Measurements from ENCODE around the gene TYW5.
A peak's percentile ranks its signal among the peaks of the same experiment; 100 is the strongest.

Gene TYW5, protein sequence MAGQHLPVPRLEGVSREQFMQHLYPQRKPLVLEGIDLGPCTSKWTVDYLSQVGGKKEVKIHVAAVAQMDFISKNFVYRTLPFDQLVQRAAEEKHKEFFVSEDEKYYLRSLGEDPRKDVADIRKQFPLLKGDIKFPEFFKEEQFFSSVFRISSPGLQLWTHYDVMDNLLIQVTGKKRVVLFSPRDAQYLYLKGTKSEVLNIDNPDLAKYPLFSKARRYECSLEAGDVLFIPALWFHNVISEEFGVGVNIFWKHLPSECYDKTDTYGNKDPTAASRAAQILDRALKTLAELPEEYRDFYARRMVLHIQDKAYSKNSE

DNA sequence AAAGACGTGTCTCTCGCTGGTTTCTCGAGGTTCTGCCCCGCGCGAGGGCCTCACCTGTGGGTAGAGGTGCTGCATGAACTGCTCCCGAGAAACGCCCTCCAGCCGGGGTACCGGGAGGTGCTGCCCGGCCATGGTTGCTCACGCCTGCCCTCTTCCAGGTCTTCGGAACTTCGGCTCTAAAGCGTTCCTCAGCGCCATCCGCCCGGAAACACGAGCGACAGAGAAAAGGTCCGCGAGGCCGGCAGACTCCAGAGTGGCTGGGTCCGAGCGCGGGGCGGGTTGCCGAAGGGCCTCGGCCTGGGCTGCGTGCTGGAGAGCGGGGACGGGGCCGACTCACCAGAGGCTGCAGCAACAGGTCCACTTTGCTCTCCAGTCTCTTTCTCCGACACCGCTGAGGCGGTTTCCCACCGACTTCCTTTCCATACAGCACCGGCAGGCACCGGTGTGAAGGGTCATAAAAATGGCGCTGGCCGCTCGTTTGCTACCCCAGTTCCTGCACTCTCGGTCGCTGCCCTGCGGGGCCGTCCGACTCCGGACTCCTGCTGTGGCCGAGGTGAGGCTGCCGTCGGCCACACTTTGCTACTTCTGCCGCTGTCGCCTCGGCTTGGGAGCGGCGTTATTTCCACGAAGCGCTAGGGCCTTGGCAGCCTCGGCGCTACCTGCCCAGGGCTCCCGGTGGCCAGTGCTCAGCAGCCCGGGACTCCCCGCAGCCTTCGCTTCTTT, at the start of gene TYW5, which contains the start of gene MAIP1:
Gene TYW5 (minus strand): TSS at position 153 of the 723 bp plus-strand sequence. CDS start 21 bp downstream, at position 132.
Gene MAIP1 (plus strand): TSS at position 244 of the 723 bp plus-strand sequence. CDS start 217 bp downstream, at position 461.
- peak; percentile 88 for DNase-seq (ENCODE audit: low read depth)

DNA sequence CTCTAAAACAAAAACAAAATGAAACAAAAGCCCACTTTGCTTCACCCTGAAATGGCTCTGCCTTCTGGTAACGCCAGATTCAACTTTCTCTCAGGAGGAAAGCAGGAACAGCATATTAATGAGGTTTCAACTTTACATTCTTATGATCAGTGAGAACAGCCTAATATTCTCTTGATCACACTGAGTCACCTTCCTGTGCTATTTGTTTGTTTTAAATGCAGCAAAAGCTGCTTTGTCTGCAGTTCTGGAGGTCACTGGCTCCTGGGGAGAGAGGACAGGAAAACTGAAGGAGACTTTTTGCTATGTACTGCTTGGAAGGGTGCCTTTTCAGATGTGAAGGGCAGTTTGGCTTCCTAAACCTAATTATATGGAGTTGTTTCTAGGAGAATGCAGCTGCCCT, 48.2 kb upstream of the TYW5 start:
- DNase-seq (ENCODE audit: low read depth): peak; percentile 49

DNA sequence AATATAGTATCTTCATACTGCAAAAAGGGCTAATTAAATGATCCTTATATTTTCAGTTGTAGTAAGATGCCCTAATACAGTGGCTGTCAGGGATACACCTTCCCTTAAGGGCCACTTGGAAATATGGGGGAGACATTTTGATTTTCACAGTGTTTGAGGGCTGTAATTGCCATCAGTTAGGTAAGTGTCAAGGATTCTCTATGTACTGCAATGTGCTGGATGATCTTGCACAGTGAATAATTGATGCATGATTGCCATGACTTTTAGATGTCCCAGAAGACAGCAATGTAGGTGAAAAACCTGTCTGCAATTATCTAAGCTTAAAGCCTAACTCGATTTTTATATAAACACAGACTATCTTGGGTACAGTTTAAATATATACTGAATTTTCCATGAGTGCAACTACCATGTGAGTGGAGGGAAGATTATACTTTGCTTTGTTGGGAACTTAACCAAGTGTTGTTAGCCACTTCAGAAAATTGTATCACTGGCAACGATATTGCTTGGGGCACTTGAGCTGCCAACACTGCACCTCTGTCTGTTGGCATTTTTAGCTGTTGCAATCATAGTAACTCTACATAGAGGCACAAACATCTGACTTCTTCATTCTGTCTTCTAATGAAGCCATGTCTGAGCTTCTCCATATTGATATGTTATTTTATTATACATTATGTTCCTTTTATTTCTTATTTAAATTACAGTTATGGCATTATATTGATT, 45.3 kb upstream of the TYW5 start:
- DNase-seq (ENCODE audit: low read depth): no peak

DNA sequence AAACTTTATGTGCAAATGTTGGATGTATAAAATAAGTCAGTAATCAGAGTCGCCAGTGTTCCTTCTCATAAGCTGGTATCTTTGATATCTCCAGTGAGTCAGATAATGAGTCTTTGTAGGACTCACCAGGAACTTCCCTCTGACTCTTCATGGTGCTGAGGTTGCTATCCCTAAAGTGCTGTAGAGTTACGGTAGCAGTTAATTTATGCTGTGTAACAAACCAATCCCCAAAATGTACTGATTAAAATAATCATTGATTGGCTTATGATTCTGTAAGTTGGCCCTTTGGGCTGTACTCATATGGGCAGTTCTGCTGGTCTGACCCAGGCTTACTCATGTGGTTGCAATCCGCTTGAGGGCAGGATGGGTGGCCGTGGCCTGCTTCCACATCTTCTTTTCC, 43.9 kb upstream of the TYW5 start:
- DNase-seq (ENCODE audit: low read depth): no peak

DNA sequence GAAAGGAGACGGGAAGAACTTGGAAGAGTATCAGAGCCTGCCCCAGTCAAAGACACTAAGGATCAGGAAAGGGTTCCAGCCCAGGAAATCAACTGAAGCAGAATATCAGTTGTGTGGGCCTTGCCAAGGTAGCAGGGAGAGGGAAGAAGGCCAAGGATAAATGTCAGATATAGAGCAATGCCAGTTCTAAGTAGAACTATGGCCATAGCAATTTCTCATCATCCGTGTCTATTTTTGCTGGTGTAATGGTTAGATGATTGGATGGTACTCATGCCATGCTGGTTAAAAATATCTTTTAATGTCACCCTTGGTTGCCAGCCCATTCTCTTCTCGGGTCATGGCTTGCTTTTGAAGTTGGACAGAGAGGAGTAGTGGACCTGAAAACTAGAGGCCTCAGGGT, 42.0 kb upstream of the TYW5 start:
- no peak for DNase-seq (ENCODE audit: low read depth)

DNA sequence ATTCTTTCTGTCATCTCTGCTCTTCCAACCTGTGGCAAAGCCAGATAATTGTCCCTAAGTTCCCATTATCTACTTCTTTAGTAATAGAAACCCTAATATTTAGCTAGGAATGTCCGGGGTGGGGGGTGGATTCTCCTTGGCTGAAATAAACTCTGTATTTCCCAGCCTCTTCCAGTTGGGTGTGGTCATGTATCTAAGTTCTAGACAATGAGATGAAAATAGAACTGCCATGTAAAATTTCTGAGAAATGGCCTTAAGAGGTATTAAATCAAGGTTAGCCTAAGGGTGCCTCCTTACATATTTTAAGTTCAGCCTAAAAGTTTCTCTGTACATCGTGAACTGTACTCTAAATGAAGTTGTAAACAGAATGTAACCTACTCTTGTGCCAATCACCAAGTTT, 39.6 kb upstream of the TYW5 start:
- no peak for DNase-seq (ENCODE audit: low read depth)

DNA sequence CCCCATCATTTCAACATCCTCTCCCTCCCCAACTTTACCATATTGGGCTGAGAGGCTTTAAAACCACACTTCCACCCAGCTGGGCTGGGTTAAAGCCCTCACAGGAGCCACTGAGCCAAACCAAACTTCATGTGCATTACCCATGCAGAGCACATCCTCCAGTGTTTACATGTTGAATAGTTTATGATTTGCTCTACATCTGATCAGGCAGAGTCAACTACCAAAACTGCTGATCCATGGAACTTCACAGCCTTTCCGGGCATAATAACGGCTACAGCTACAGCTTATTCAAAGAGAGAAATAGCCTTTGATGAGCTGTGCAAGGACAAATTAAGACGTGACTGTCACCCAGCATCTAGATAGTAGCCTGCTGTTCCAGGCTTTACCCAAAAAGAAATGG, 39.1 kb upstream of the TYW5 start:
- no peak for DNase-seq (ENCODE audit: low read depth)

DNA sequence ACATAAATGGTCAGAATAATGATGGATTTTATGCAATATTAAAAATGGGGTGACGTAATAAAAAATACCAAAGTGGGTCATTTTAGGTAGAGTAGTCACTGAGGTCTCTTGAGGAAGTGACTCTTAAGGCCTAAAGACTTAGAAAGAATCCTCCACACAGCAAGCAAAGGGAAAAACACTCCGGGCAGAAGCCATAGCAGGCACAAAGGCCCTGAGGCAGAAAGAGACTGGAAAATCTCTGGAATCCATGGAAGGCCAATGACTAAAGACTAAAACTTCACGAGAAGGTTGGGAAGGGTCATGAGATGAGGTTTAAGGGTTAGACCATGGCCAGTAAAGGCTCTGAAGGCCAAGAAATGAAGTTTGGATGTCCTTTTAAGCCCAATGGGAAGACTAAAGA, 37.0 kb upstream of the TYW5 start:
- no peak for DNase-seq (ENCODE audit: low read depth)

DNA sequence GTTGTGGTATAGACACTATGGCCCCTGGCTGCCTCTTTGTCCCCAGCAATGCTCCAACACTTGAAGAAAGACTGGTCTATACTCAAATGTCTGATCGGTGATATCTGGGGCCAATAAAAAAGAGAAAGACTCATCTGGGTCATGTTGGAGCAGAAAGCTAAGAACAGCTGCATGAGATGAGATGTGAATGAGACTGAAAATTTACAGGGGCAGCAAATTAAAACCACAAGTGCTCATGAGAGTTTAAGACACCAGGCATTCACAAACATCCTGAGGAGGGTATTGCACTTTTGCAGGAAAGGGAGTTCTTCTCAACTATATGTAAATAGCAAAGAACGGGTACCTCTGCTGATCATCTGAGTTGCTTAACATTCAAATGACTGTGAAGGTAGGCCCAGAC, 36.4 kb upstream of the TYW5 start:
- DNase-seq (ENCODE audit: low read depth): no peak

DNA sequence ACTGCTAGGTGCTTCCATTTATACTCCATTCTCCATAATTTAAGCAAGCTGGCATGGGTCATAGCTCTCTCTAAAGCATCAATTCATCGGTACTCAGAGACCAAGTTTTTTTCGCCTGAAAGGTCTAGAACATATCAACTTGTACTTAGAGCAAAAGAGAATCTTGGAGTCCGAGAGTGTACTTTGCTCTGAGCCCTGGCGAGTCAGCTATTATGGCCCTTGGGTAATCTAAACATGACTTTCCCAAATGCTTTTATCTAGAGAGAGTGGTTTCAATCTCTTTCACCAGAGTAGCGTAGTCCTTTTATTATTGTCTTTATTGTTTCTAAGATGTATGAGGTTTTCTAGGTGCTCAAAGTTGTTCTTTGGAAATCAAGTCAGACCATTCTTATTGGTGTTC, 34.5 kb upstream of the TYW5 start:
- DNase-seq (ENCODE audit: low read depth): no peak

DNA sequence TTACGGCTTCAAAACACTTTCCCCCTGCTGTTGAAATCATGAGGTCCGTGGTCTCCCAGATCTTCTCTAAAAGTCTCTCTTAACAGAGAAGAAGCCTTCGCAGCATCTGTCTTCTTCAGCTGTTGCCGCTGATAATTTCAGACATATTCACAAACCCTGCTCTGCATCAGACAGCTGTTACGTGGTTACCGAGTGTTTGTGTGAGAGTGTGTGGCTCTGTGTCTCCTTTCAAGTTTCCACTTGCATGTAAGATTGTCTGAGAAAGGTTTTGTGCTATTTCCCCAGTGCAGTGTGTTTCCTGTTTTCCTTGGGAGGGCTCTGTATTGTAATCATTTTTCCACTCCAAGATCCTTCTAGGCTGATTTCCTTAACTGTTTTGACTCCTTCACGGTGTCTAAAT, 32.9 kb upstream of the TYW5 start:
- DNase-seq (ENCODE audit: low read depth): peak; percentile 60

DNA sequence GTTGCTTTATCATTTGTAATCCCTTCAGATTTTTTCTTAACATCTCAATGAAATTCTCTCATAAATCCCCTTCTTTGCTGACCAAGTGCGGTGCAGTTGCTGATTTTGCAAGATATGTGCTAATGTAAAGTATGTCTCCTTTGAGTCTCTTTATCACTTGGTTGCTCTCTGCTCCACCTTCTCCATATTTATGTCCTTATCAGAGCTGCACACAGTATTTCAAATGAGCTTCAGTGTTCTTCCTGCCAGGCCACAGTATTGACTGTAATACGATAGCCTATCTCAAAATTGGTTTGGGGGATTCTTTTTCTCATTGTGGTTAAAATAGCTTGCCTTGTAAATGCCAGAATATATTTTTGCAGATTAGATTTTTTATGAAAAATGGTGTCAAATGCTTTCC, 32.3 kb upstream of the TYW5 start:
- peak; percentile 20 for DNase-seq (ENCODE audit: low read depth)

DNA sequence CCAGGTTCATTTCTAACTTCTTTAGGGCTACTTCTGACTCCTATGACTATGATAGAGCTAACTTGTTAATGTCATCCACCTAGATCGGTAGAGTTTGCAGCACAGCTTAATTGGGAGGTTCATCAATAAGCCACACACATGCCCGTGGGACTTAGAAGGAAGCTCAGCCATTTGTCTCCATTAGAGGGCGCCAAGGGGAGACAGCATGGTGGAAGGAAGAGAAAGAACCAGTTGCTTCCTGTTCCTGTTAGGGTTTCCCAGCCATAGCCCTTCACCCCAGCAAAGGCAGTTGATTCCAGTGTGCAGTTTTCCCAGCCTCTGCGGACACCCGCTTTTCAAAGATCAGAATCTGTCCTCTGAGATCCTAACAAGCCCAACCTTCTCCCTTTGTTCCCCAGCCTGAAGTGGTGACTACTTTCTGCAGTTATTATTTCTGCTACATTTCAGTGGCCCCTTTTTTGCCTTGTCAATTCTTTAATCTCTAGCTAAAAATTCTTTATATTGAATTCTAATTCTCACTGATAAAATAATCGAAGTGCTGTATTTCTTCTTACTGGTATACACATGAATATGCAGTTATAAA, 30.4 kb upstream of the TYW5 start:
- peak; percentile 81 for DNase-seq (ENCODE audit: low read depth)

DNA sequence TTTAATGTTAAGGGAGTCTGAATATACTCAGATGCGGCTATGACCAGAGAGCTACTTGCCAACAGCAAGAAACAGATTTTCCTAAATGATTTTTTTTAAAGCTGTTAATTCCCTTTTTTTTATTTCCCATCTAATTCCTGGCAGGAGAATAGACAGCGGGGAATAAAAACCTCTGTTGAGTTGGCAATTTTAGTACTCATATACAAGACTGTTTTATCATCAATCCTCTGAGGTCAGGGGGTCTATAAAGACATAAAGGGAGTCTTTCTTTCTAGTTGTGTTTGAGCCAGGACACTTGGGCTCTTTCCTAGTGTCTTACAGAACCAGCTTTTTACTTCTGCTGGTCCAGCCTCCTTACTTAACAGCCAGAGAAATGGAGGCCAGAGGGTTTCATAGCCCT, 29.5 kb upstream of the TYW5 start:
- DNase-seq (ENCODE audit: low read depth): no peak

DNA sequence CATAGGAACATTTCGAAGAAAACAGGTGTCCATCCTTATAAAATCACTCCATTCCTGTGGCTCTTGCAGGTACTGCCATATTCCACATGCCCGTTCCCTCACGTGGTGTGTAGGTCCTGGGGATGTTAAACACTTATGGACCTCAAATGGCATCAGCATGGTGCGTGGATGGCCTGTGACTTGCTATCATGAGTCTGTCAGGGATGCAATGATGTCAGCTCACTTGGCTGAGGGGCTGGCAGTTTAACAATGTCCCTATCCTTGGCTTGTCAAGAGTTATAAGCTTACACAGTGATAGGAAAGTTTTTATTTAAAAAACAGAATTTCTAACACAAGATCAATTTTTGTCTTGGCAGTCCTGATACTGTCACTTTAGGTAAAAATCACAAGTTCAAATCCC, 28.9 kb upstream of the TYW5 start:
- no peak for DNase-seq (ENCODE audit: low read depth)

DNA sequence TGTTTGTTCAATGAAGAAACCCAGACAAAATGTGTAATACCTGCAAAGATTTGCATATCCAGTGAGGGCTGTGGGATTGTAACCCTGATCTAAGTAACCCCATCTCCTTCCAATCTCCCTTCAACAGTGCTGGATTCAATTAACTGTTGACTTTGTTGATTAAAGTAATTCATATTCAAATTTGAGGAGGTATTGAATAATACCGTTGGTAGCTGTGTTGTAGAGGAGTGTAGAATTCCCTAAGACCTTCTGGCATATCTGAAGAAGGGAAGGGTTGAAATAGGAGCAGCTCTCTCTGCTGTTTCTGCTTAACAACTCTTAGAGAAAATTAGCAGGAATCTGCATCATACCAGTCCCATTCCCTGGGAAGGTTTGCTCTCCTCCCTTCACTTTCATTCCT, 28.2 kb upstream of the TYW5 start:
- no peak for DNase-seq (ENCODE audit: low read depth)

DNA sequence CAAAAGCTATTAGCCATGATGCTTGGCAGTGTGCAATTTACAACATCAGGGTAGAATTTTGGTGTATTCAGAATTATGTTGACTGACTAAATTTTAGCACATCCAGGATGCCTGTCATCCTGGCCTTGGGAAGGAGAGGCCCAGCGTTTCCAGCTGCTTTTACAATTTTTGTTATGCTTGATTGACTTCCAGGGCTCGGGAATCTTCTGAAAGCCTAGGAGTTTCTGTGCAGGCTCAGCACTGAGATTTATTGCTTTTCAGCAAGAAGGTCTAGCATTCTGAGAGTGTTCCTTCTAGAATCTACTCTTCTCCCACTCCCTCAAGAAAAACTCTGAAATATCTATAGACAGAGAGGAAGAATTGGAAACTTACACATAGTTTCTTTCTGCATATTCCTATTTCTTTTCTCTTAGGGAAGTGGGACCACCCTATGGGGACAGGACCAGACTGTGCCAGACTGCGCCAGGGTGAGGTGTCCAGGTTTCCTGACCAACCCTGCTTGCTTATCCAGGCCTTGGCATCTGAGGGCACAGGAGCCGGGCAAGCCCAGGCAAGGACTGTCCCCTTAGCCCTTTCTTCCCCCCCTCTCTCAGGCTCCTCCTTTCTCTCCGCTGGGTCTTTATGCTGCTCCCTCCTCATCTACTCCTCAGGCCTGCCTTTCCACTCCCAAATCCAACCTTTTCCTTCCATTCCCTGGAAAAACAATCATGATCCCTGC, 27.0 kb upstream of the TYW5 start:
- no peak for DNase-seq (ENCODE audit: low read depth)

DNA sequence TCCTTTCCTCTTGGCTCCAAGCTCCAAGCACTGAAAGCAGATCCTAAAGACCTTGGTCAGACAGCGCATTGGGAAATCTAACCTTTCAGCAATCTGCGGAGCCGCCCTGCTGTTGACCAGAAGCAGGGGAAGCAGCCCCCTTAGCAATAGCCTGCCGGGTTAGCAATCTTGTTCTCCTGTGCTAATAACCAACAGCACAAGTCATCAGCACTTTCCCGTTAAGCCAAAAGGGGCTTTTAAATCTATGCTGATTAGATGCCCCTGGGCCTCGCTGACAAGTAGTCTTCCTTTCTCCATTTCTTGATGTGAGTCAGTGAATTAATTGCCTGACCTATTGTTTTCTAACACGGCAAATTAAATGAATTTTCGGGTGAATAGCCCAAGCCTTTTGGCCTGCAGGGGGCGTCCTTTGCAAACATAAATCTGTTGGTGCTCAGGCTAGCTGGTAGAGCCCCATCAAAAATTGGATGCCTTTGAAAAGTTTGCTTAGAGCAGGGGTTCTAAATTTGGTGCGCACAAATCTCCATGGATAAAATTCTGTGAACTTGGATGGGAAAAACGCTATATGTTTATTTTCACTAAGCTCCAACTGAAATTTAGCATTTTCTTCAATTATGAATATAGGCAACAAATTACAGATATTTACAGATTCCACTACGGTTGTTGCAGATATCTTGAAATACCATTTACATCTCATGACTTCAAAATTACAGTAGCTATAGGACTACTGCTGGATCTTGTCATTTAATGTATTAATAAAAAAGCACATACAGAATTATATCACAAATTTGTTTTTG, 24.7 kb upstream of the TYW5 start:
- peak; percentile 79 for DNase-seq (ENCODE audit: low read depth)

DNA sequence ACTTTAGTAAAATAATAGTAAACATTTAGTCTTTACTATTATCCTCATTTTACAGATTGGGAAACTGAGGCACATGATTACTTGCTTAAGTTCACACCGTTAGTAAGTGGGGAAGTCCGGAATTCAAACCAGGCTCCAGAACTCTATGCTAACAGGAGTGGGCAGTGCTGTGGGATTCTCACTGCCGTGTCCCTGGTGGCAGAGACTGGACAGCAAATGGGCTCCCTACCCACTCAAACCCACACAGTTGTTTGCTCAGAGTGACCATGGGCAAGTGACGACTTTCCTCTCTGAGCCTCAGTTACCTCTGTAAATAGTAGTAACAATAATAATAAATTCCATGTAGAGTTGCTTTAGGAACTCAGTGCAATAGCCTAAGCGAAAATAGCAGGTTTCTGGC, 24.1 kb upstream of the TYW5 start:
- no peak for DNase-seq (ENCODE audit: low read depth)

DNA sequence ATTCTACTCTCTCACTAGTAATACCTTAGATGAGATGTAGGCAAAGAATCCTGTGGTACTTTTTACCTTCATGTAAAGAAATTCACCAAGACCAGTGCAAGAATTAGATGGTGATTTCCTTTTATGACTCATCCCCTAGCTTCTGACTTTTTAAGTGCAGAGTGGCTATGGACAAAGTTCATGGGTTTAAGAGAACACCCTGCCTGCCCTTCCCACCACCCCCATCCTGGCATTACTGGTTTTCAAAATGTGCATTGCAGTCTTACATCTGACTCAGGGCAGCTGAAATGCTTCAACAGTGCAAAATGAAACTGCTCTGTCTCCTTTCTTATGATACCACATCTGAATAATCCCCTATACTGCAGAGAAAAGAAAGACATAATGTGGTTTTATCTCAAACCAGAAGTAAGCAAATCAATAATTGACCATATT, 22.7 kb upstream of the TYW5 start:
- peak; percentile 84 for DNase-seq (ENCODE audit: low read depth)

DNA sequence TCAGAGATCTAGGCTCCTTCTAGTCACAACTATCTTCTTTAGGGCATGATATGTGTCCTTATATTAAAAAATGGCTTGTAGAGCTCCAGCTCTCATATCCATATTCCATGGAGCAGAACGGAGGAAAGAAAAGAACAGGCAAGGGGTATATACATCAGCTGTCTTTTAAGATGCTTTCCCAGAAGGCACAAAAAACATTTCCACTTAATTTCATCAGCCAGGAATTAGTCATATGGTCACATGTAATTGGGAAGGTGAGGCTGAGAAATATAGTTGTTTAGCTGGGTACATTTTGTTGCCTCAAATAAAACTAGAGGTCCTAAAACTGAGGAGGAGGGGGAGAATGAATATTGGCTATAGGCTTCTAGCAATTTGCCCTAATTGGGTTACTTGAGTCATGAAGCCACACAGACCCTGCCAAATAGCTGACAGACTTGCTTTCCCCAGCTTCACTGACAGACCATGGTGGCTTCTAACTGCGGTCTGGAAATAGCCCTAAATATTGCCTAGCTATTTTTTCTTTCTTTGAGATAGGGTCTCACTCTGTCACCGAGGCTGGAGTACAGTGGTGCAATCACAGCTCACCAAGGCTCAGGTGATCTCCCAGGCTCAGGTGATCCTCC, 20.1 kb upstream of the TYW5 start:
- no peak for DNase-seq (ENCODE audit: low read depth)
